K562 (cell line): ENCODE measurements around the gene ADTRP. TPM values are rescaled to one million over a fixed set of nuclear protein-coding genes. Genes with fewer than 3 reads are reported as not detected.

Experiments used
- ATAC-seq: fragments of 200-7000 bp; cut with Tn5 transposase; 3 replicates; pipeline ENCODE4 v1.9.1; 2020; ENCODE audit warnings: moderate library complexity
- BruUV-seq: library from RNA; stranded (reverse); fragments of 400-500 nt; replicated peaks from 2 replicates; lab custom pipeline; 2021; lab: Mats Ljungman, UMichigan
- CTCF ChIA-PET: fragments of 300-600 bp; formaldehyde crosslinking; extraction: SDS; loops from one replicate; lab custom pipeline; 2021; ENCODE audit warnings: low intra/inter-chr PET ratio; lab: Yijun Ruan, JAX
- POLR2A ChIA-PET: fragments of 300-600, 350-650 bp; sonication (Branson Sonifier 250); formaldehyde crosslinking; extraction: SDS; loops from one replicate; lab custom pipeline; 2021; ENCODE audit warnings: antibody characterized with exemption, inconsistent platforms; lab: Yijun Ruan, JAX
- DNase-seq, 4 experiments: peaks; one replicate each; pipeline versions ENCODE4 v3.0.0 to v3.0.0-alpha.2; 2011 to 2018; ENCODE audit warnings: low spot score in 3 of 4, mixed read lengths in 3 of 4; ENCODE audit errors: extremely low read depth in 1 of 4
- FAIRE-seq: peaks from 2 replicates; lab custom pipeline; 2011; peaks lifted over from hg19 to GRCh38; lab: Jason Lieb, UNC
- H2AFZ ChIP-seq: 2 replicates; pipeline ENCODE4 v1.6.0; 2011; ENCODE audit warnings: low read depth, low read length, control low read depth, inconsistent platforms
- H3K27ac ChIP-seq: fragments of 200-600 bp; 3 replicates; pipeline ENCODE4 v1.8.0; 2011; ENCODE audit warnings: low read depth, mild to moderate bottlenecking, control low read depth, inconsistent platforms, low read length, moderate library complexity, mixed read lengths; ENCODE audit errors: extremely low read depth
- H3K27me3 ChIP-seq, 2 experiments: fragments of 300-600 bp in 1 of 2; 2 replicates in 1 of 2; 3 replicates in 1 of 2; pipeline versions ENCODE4 v1.6.0 to v1.8.0; 2011; ENCODE audit warnings: inconsistent platforms in 2 of 2, low read length in 2 of 2, mild to moderate bottlenecking in 1 of 2, mixed read lengths in 1 of 2, moderate library complexity in 1 of 2; ENCODE audit not compliant: control insufficient read depth in 2 of 2, insufficient read depth in 2 of 2
- H3K36me3 ChIP-seq: fragments of 300-600 bp; 3 replicates; pipeline ENCODE4 v1.8.0; 2011; ENCODE audit warnings: mild to moderate bottlenecking, low read length, inconsistent platforms; ENCODE audit not compliant: control insufficient read depth, insufficient read depth
- H3K4me1 ChIP-seq, 2 experiments: fragments of 200-600 bp in 1 of 2; replicated peaks in 1 of 2; 2 replicates in 1 of 2; 3 replicates in 1 of 2; pipeline versions ENCODE4 v1.5.1 to v1.8.0; 2011; ENCODE audit warnings: inconsistent platforms in 2 of 2, low read length in 2 of 2, mild to moderate bottlenecking in 1 of 2, mixed read lengths in 1 of 2, moderate library complexity in 1 of 2; ENCODE audit not compliant: control insufficient read depth in 2 of 2, insufficient read depth in 2 of 2
- H3K4me2 ChIP-seq: 2 replicates; pipeline ENCODE4 v1.6.1; 2011; ENCODE audit warnings: low read length, control low read depth, inconsistent platforms, mixed read lengths; ENCODE audit not compliant: insufficient read depth
- H3K4me3 ChIP-seq: fragments of 200-600 bp; sonication (generic), shearing (Covaris generic); 2 replicates; pipeline ENCODE4 v1.5.1; 2016; ENCODE audit warnings: control low read depth, inconsistent platforms
- H3K79me2 ChIP-seq: fragments of 200-600 bp; 3 replicates; pipeline ENCODE4 v1.8.0; 2011; ENCODE audit warnings: low read length, inconsistent platforms; ENCODE audit not compliant: control insufficient read depth, insufficient read depth
- H3K9ac ChIP-seq, 2 experiments: 2 replicates each; pipeline versions ENCODE4 v1.6.0 to v1.6.1; 2011; ENCODE audit warnings: low read depth in 2 of 2, low read length in 2 of 2, control low read depth in 1 of 2, inconsistent platforms in 1 of 2, mild to moderate bottlenecking in 1 of 2, mixed read lengths in 1 of 2; ENCODE audit not compliant: insufficient read depth in 1 of 2
- H3K9me1 ChIP-seq: one replicate; pipeline ENCODE4 v1.6.0; 2011; ENCODE audit warnings: inconsistent platforms, mild to moderate bottlenecking, low read length, moderate library complexity; ENCODE audit not compliant: control insufficient read depth, insufficient read depth
- H3K9me3 ChIP-seq: replicated peaks from 2 replicates; pipeline ENCODE4 v1.5.1; 2011; ENCODE audit warnings: low read depth, low read length, inconsistent platforms; ENCODE audit not compliant: control insufficient read depth, insufficient read depth
- H4K20me1 ChIP-seq: replicated peaks from 2 replicates; pipeline ENCODE4 v1.6.1; 2011; ENCODE audit warnings: low read length, inconsistent platforms, mixed read lengths; ENCODE audit not compliant: control insufficient read depth, insufficient read depth
- ADNP ChIP-seq: fragments of 200-800 bp; sonication (Bioruptor generic); IDR thresholded peaks from 2 replicates; pipeline ENCODE4 v1.6.1; 2016; ENCODE audit warnings: missing genetic modification characterization, missing compliant biosample characterization
- ZSCAN32 ChIP-seq: fragments of 450-650 bp; formaldehyde crosslinking; IDR thresholded peaks from 2 replicates; pipeline ENCODE4 v1.4.0; 2020; ENCODE audit warnings: mild to moderate bottlenecking, moderate library complexity
- WGBS: fragments of 100-300 bp; shearing (Covaris generic); methylation state at CpG from one replicate; pipeline ENCODE4 v1.1.6; 2016; ENCODE audit warnings: low coverage, mixed read lengths; ENCODE audit not compliant: insufficient coverage; ENCODE audit errors: missing lambda C conversion rate; 5-methylcytosine and 5-hydroxymethylcytosine counted together
- in situ Hi-C: fragments of 300-500 bp; cut with MboI; formaldehyde crosslinking; loops from 4 replicates; pipeline ENCODE4 v1.15.0; 2018; ENCODE audit warnings: inconsistent platforms, mixed read lengths
- intact Hi-C: fragments of 100-400 bp; cut with micrococcal nuclease; formaldehyde crosslinking; loops from 2 replicates; pipeline ENCODE4 v1.14.2; 2022
- polyA plus RNA-seq, 8 experiments: library from polyadenylated mRNA; depleted of rRNA in 4 of 8; stranded (reverse) in 5 of 8; unstranded in 3 of 8; fragments of >200 nt; fragmentation: Nextera tagmentation in 2 of 8; fragmentation: Illumina TruSeq in 1 of 8; extraction: Ambion mirVana in 2 of 8; extraction: Trizol in 1 of 8; gene quantifications; 2 replicates each; pipeline versions ENCODE4 v1.2.1 to v1.2.3, GENCODE V29; 2011 to 2014; ENCODE audit warnings: inconsistent platforms in 1 of 8, missing spikeins in 1 of 8
- total RNA-seq, 7 experiments: library from RNA; depleted of rRNA in 6 of 7; stranded (reverse); fragments of >200 nt in 6 of 7; fragmentation: Illumina TruSeq in 2 of 7; extraction: Trizol in 2 of 7; gene quantifications; 2 replicates each; pipeline versions ENCODE4 v1.2.1 to v1.2.3, GENCODE V29; 2011 to 2021; ENCODE audit warnings: low replicate concordance in 1 of 7
- TF ChIP-seq, protein P1 (sequence below): fragments of 250-450 bp; sonication (Bioruptor Pico); IDR thresholded peaks from 2 replicates; pipeline ENCODE4 v1.4.0; 2020
- TF ChIP-seq, protein P2 (sequence below): fragments of 450-650 bp; IDR thresholded peaks from 2 replicates; pipeline ENCODE4 v1.6.1; 2016

The ADTRP gene
- total and polyA plus RNA-seq, 9 of the 15 experiments (the other 6 are each of a cell fraction or from before 2014, with no cell fraction given): 7.4 to 24.0 (median 13.6) TPM

DNA sequence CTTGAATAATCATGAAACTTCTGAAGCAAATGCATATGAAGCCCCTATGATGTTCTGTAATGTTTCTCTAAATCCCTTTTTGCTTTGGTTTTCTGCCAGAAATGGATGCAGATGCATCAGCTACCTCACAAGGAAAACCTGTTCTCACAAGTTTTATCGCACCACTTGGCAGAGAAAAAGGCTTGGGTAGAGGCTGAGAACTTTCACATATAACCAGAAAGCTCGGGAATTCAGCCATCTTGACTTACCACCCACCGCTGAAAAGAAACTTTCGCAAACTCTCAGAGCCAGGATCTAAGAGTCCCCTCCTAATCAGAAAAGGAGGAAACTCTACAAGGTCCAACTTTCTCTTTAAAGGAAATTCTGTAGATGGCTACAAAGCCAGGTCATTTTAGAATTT lies 36.2 kb upstream of the ADTRP start (continued):
- TF ChIP-seq ADNP (tag): no peak
- TF ChIP-seq, protein P1, sequence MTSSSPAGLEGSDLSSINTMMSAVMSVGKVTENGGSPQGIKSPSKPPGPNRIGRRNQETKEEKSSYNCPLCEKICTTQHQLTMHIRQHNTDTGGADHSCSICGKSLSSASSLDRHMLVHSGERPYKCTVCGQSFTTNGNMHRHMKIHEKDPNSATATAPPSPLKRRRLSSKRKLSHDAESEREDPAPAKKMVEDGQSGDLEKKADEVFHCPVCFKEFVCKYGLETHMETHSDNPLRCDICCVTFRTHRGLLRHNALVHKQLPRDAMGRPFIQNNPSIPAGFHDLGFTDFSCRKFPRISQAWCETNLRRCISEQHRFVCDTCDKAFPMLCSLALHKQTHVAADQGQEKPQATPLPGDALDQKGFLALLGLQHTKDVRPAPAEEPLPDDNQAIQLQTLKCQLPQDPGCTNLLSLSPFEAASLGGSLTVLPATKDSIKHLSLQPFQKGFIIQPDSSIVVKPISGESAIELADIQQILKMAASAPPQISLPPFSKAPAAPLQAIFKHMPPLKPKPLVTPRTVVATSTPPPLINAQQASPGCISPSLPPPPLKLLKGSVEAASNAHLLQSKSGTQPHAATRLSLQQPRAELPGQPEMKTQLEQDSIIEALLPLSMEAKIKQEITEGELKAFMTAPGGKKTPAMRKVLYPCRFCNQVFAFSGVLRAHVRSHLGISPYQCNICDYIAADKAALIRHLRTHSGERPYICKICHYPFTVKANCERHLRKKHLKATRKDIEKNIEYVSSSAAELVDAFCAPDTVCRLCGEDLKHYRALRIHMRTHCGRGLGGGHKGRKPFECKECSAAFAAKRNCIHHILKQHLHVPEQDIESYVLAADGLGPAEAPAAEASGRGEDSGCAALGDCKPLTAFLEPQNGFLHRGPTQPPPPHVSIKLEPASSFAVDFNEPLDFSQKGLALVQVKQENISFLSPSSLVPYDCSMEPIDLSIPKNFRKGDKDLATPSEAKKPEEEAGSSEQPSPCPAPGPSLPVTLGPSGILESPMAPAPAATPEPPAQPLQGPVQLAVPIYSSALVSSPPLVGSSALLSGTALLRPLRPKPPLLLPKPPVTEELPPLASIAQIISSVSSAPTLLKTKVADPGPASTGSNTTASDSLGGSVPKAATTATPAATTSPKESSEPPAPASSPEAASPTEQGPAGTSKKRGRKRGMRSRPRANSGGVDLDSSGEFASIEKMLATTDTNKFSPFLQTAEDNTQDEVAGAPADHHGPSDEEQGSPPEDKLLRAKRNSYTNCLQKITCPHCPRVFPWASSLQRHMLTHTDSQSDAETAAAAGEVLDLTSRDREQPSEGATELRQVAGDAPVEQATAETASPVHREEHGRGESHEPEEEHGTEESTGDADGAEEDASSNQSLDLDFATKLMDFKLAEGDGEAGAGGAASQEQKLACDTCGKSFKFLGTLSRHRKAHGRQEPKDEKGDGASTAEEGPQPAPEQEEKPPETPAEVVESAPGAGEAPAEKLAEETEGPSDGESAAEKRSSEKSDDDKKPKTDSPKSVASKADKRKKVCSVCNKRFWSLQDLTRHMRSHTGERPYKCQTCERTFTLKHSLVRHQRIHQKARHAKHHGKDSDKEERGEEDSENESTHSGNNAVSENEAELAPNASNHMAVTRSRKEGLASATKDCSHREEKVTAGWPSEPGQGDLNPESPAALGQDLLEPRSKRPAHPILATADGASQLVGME (CRISPR knock-in tag): no peak

DNA sequence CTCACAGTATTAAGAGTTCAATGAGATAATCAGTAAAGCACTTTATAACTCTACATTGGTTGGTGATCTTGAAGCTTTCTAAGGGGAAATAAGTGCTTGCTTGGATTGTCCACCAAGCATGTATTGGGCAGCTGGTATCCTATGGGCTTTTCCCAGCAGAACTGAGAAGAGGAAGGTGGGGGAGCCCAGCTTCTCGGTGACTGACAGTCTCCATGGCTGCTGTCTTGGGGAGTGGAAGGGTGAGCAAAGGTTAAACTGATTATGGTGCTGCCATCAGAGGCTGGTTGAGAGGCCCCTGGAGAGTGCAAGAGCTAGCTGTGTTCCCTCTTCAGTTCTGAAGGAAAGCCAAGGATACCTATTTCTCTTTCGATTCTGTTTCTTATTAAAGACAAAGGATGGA lies 35.5 kb upstream of the ADTRP start:
- BruUV-seq: no TSS peak
- no peak for FAIRE-seq

More for the DNA sequence above, 35.5 kb upstream of the ADTRP start:
- no peak overlapping the region for H3K4me3 ChIP-seq
- no peak overlapping the region for H3K9ac ChIP-seq
- 0 out of 3 replicates have a peak, but pooled peaks have one; percentile 11 for ATAC-seq
- no peaks in the 10 kb centered on the region for H3K36me3 ChIP-seq
- H3K9me1 ChIP-seq: no peaks in the 10 kb centered on the region
- no peaks in the 10 kb centered on the region for H4K20me1 ChIP-seq
- H3K27ac ChIP-seq: no peak overlapping the region
- H3K4me1 ChIP-seq: peaks cover 0 to 14% of the 10 kb centered on the region in 2 experiments; a peak in 2 of 5 replicates
- WGBS: 21% methylated on average over 2 of the region's 2 CpGs
- TF ChIP-seq ZSCAN32: no peak
- TF ChIP-seq, protein P2, sequence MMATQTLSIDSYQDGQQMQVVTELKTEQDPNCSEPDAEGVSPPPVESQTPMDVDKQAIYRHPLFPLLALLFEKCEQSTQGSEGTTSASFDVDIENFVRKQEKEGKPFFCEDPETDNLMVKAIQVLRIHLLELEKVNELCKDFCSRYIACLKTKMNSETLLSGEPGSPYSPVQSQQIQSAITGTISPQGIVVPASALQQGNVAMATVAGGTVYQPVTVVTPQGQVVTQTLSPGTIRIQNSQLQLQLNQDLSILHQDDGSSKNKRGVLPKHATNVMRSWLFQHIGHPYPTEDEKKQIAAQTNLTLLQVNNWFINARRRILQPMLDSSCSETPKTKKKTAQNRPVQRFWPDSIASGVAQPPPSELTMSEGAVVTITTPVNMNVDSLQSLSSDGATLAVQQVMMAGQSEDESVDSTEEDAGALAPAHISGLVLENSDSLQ: peak; percentile 82
- intact Hi-C loops (loop anchor here (5.0 kb wide), 1 partner anchor 112 kb away; no protein-coding TSS in a partner anchor), in situ Hi-C loops (no loop called here)
- ChIA-PET CTCF (no interaction called here), POLR2A (interaction anchor here (0.5 to 1.1 kb wide), 3 partner anchors 10 to 275 kb away, joined by 3 read pairs; no protein-coding TSS in a partner anchor)
- DNase-seq: peak in 1 of 4 experiments; percentile 16
- no peak overlapping the region for H2AFZ ChIP-seq
- no peak overlapping the region for H3K4me2 ChIP-seq
- H3K9me3 ChIP-seq: no peaks in the 10 kb centered on the region
- H3K27me3 ChIP-seq: no peaks in the 10 kb centered on the region
- no peaks in the 10 kb centered on the region for H3K79me2 ChIP-seq
